GM12872 (cell line): ENCODE results near the gene ADGRL3.

Experiments used
- CTCF ChIP-seq: IDR thresholded peaks from 3 replicates; pipeline ENCODE4 v1.5.1; 2011; ENCODE audit warnings: low read depth, mild to moderate bottlenecking, low read length, moderate library complexity; ENCODE audit not compliant: insufficient read depth

The ADGRL3 gene

DNA sequence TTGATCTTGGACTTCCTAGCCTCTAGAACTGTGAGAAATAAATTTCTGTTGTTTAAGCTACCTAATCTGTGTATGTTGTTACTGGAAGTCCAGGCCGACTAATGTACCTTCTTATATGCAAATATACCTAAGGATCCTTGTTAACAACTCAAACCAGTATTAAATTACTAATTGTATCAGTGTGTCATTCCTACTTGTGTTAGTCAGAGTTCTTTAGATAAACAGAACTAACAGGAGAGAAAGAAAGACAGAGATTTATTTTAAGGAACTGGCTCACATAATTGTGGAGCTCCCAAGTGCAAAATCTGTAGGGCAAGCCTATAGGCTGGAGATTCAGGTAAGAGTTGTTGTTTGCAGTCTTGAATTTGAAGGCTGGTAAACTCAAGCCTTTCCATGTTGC lies 120.0 kb downstream of the ADGRL3 start:
- TF ChIP-seq CTCF: no peak

- TF ChIP-seq CTCF: no peak
Measured at GRCh38 chr4:61320631-61321030, 120.5 kb downstream of the ADGRL3 start.

GRCh38 chr4:61332693-61333092 lies 132.6 kb downstream of the ADGRL3 start:
- no peak for TF ChIP-seq CTCF

DNA sequence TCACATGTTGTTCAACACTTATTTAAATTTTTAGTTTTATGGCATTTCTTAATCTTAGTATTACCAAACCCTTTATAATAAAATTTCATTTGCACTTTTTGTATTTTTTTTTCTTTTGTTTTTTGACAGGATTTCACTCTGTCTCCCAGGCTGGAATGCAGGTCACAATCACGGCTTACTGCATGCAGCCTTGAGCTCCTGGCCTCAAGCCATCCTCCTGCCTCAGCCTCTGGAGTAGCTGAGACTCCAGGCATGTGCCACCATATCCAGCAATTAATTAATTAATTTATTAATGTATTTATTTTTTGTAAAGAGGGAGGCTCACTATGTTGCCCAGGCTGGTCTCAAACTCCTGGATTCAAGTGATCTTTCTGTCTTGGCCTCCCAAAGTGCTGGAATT lies 133.4 kb downstream of the ADGRL3 start:
- no peak for TF ChIP-seq CTCF

DNA sequence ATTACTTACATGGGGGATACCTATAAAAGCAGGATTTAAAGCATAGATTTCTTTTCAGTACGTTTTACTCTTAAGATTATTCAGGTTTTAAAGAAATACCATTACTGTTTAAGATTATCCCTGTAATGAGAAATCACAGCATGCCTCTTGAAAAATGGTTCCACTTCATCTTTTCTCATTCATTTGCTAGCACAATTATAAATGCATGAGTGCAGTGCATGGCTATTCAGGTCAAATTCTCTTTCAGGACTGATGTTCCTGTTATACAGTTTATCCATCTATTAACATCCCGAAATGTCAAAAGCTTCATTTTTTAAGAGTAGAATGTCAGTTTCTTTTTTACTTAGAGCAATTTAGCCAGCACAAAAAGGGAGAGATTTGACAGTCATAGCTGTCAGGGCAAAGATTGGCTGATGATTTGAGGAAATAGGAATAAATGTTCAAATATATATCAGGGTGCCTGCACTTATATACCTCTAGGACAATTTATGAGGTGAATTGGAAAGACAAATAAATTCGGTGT lies 135.2 kb downstream of the ADGRL3 start:
- TF ChIP-seq CTCF: no peak

- no peak for TF ChIP-seq CTCF
Measured at GRCh38 chr4:61336488-61336887, 136.4 kb downstream of the ADGRL3 start.

GRCh38 chr4:61336916-61337315 lies 136.8 kb downstream of the ADGRL3 start:
- no peak for TF ChIP-seq CTCF

DNA sequence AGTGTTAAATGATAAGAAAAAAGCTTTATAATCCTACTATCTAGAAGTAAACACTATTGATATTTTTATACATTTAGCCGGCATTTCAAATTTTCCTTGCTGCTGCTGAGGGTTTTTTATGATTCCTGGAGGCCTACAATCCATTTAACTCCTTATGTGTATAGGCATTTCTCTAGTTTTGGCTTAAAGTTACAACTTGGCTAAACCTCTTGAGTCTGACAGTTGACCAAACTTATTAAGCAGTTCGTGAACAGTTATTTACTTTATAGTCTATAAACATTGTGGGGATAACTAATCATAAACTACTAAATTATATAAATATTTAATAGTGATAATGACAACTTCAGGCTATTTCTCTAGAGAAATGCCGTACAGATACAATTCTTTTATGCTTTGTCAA lies 141.9 kb downstream of the ADGRL3 start:
- TF ChIP-seq CTCF: no peak
